GM20000 (cell line): ENCODE measurements around the gene ARMC7.

ENCODE experiments used
- DNase-seq: peaks from one replicate; pipeline ENCODE4 v3.0.0; 2012; ENCODE audit warnings: low spot score
- CTCF ChIP-seq: IDR thresholded peaks from 2 replicates; pipeline ENCODE4 v1.5.1; 2012; ENCODE audit warnings: mild to moderate bottlenecking, control low read depth; ENCODE audit errors: extremely low read depth, missing control alignments

ARMC7 gene

GRCh38 chr17:75088465-75089417 lies 21.0 kb upstream of the ARMC7 start:
- TF ChIP-seq CTCF, result no peak
- DNase-seq, result no peak

GRCh38 chr17:75090871-75091854 lies 18.6 kb upstream of the ARMC7 start:
- no peak for DNase-seq

GRCh38 chr17:75091855-75092327 lies 17.9 kb upstream of the ARMC7 start:
- DNase-seq, result no peak

More at GRCh38 chr17:75090871-75091854, 18.6 kb upstream of the ARMC7 start:
- no peak for TF ChIP-seq CTCF

GRCh38 chr17:75093548-75094158 lies 16.1 kb upstream of the ARMC7 start:
- TF ChIP-seq CTCF, result no peak
- no peak for DNase-seq

More at GRCh38 chr17:75091855-75092327, 17.9 kb upstream of the ARMC7 start:
- TF ChIP-seq CTCF, result no peak

GRCh38 chr17:75094871-75095399 lies 14.8 kb upstream of the ARMC7 start:
- DNase-seq, result no peak
- TF ChIP-seq CTCF, result no peak

- no peak for TF ChIP-seq CTCF
- DNase-seq, result peak; percentile 31
Measured at GRCh38 chr17:75096082-75096625, 13.6 kb upstream of the ARMC7 start.
